Sigmoid colon (tissue), 7 donors: Measurements from ENCODE around the gene CELSR2. TPM values are rescaled to one million over a fixed set of nuclear protein-coding genes. Genes with fewer than 3 reads are reported as not detected.

Experiments
- DNase-seq: peaks from one replicate; pipeline ENCODE4 v3.0.0-alpha.2; 2019
- H3K27ac ChIP-seq, 4 donors: fragments of 200-600 bp; sonication (generic); one replicate each; pipeline ENCODE4 v1.5.1; 2016 to 2019; ENCODE audit warnings: mild to moderate bottlenecking in 1 of 4
- H3K27me3 ChIP-seq, 3 donors: fragments of 200-600 bp; sonication (generic); one replicate each; pipeline ENCODE4 v1.5.1; 2019; ENCODE audit warnings: mild to moderate bottlenecking in 1 of 3
- H3K36me3 ChIP-seq, 4 donors: fragments of 200-600 bp; sonication (generic); one replicate each; pipeline ENCODE4 v1.5.1; 2016 to 2019
- H3K4me1 ChIP-seq, 4 donors: fragments of 200-600 bp; sonication (generic); one replicate each; pipeline ENCODE4 v1.5.1; 2017 to 2019
- H3K4me3 ChIP-seq, 4 donors: fragments of 200-600 bp; sonication (generic); one replicate each; pipeline ENCODE4 v1.5.1; 2017 to 2019; ENCODE audit warnings: mild to moderate bottlenecking in 2 of 4, moderate library complexity in 1 of 4
- H3K9me3 ChIP-seq, 4 donors: fragments of 200-600 bp in 3 of 4; sonication (generic) in 3 of 4; one replicate each; pipeline versions ENCODE4 v1.5.1 to v1.6.1; 2013 to 2019
- EP300 ChIP-seq, 4 donors: sonication (generic); formaldehyde crosslinking; IDR thresholded peaks; one replicate each; pipeline ENCODE4 v1.6.1; 2017; ENCODE audit warnings: antibody characterized with exemption in 4 of 4
- POLR2A ChIP-seq, 2 donors: fragments of 450-650 bp; IDR thresholded peaks; one replicate each; pipeline ENCODE4 v1.6.1; 2016; ENCODE audit warnings: antibody characterized with exemption in 2 of 2, mild to moderate bottlenecking in 2 of 2, moderate library complexity in 2 of 2
- POLR2AphosphoS5 ChIP-seq, 4 donors: sonication (generic); formaldehyde crosslinking; IDR thresholded peaks; one replicate each; pipeline ENCODE4 v1.6.1; 2017; ENCODE audit warnings: antibody characterized with exemption in 4 of 4
- WGBS, 2 donors: extraction: QIAGEN DNeasy Blood & Tissue Kit; methylation state at CpG; one replicate each; pipeline ENCODE4 v1.1.7; 2013; 5-methylcytosine and 5-hydroxymethylcytosine counted together
- intact Hi-C: fragments of 100-400 bp; cut with DNase I; formaldehyde crosslinking; loops from one replicate; pipeline ENCODE4 v1.15.1; 2023
- polyA plus RNA-seq, 3 donors: library from polyadenylated mRNA; stranded (reverse); fragments of 200-250 nt; gene quantifications; one replicate each; pipeline ENCODE4 v1.2.3, GENCODE V29; 2013
- total RNA-seq, 4 donors: library from RNA; depleted of rRNA; stranded (reverse); fragments of >200 nt; gene quantifications; one replicate each; pipeline ENCODE4 v1.1.0, GENCODE V29; 2016
- TF ChIP-seq, protein P1 (sequence below), 4 experiments: fragments of 450-650 bp in 3 of 4; fragments of 200-600 bp in 1 of 4; IDR thresholded peaks; one replicate each; pipeline ENCODE4 v1.5.1; 2016 to 2019; ENCODE audit warnings: antibody characterized with exemption in 4 of 4, mild to moderate bottlenecking in 3 of 4, moderate library complexity in 2 of 4
- donor health status: healthy with polysubstance abuse.
- donor health status: Bipolar disorder and iron deficiency.
- donor health status: healthy.

The CELSR2 gene
- total and polyA plus RNA-seq, 7 donors = under 0.01 to 10.8 (median 3.6) TPM

DNA sequence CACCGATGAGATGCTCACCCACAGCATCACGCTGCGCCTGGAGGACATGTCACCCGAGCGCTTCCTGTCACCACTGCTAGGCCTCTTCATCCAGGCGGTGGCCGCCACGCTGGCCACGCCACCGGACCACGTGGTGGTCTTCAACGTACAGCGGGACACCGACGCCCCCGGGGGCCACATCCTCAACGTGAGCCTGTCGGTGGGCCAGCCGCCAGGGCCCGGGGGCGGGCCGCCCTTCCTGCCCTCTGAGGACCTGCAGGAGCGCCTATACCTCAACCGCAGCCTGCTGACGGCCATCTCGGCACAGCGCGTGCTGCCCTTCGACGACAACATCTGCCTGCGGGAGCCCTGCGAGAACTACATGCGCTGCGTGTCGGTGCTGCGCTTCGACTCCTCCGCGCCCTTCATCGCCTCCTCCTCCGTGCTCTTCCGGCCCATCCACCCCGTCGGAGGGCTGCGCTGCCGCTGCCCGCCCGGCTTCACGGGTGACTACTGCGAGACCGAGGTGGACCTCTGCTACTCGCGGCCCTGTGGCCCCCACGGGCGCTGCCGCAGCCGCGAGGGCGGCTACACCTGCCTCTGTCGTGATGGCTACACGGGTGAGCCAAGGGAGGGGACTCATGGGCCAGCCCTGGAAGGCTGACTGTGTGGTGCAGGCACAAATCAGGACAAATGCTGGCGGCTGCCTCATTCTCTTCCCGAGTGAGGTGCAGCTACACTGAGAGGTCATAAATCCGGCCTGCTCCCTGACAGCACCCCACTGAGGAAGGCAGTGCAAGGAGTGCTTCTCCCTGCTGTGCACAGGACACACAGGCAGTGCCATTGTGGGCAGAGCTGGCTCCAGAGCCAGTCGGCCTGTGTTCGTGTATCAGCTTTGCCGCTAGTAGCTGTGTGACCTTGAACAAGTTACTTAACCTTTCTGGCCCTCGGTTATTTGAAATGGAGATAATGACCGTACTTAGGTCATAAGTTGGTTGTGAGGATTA, 9.4 kb downstream of the CELSR2 start:
- intact Hi-C loops = no loop called here
- no peak overlapping the region for H3K27ac ChIP-seq
- H3K36me3 ChIP-seq = peaks cover 0 to 12% (median 4%) of the 10 kb centered on the region in 4 donors
- DNase-seq = no peak
- H3K4me1 ChIP-seq = peaks cover 0 to 25% (median 23%) of the 10 kb centered on the region in 4 donors
- H3K4me3 ChIP-seq = no peak overlapping the region
- H3K9me3 ChIP-seq = no peaks in the 10 kb centered on the region
- H3K27me3 ChIP-seq = no peaks in the 10 kb centered on the region
- 95% methylated on average over 69 of the region's 69 CpGs for WGBS, 2 donors
- TF ChIP-seq POLR2A (IDR thresholded peaks at IDR 0.05) (no peak), EP300 (IDR thresholded peaks at IDR 0.05) (no peak), POLR2AphosphoS5 (IDR thresholded peaks at IDR 0.05) (no peak)
- TF ChIP-seq, protein P1, sequence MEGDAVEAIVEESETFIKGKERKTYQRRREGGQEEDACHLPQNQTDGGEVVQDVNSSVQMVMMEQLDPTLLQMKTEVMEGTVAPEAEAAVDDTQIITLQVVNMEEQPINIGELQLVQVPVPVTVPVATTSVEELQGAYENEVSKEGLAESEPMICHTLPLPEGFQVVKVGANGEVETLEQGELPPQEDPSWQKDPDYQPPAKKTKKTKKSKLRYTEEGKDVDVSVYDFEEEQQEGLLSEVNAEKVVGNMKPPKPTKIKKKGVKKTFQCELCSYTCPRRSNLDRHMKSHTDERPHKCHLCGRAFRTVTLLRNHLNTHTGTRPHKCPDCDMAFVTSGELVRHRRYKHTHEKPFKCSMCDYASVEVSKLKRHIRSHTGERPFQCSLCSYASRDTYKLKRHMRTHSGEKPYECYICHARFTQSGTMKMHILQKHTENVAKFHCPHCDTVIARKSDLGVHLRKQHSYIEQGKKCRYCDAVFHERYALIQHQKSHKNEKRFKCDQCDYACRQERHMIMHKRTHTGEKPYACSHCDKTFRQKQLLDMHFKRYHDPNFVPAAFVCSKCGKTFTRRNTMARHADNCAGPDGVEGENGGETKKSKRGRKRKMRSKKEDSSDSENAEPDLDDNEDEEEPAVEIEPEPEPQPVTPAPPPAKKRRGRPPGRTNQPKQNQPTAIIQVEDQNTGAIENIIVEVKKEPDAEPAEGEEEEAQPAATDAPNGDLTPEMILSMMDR (IDR thresholded peaks at IDR 0.05) = no peak

DNA sequence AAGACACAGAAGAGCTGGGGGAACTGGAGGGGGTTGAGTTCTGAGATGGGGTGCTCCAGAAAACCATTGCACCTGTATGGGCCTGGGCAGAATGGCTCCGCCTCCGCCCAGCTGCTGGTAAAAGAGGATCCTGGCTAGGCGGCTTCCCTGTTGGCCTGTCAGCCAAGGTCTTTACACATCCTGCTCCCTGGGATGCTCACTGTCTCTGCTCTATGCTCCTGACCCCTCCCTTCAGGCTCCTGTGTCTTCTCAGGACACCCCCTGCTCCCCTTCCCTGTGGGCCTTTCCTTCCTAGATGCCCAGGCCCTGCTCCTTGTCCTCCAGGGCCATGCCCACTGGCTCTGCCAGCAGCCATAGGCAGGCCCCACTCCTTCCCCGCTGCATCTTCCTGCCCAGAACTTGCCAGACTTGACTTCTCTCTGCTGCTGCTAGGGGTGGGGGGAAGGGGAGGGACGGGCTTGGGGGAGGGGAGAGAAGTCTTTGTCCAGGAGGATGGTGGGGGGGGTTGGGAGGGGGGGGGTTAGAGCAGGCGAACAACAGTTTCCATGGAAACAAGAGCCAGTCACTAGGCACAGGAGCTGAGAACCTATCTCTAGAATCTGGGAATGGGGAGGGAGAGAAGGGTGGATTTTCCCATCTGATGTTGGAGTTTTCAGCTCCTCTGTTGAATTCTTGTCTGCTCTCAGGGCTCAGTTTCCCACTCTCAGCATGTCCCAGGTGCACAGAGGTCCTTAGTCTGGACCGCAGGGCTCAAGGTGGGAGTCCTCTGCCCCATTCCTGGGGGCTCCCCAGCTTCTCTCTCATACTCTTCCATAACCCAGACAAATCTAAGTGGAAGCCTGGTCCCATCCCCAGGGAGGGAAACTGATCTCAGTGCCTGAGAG, 10.6 kb downstream of the CELSR2 start:
- no peak for TF ChIP-seq POLR2AphosphoS5 (IDR thresholded peaks at IDR 0.05)
- TF ChIP-seq POLR2A (IDR thresholded peaks at IDR 0.05) = no peak
- TF ChIP-seq, protein P1 (IDR thresholded peaks at IDR 0.05) = no peak
- TF ChIP-seq EP300 (IDR thresholded peaks at IDR 0.05) = no peak
- H3K9me3 ChIP-seq = no peaks in the 10 kb centered on the region
- WGBS, 2 donors = 77 to 83% methylated on average over 7 of the region's 7 CpGs
- peaks cover 0 to 20% (median 4%) of the 10 kb centered on the region in 4 donors for H3K36me3 ChIP-seq
- intact Hi-C loops = no loop called here
- DNase-seq = no peak
- no peaks in the 10 kb centered on the region for H3K27me3 ChIP-seq
- H3K4me3 ChIP-seq = no peak overlapping the region
- H3K27ac ChIP-seq = no peak overlapping the region
- H3K4me1 ChIP-seq = peaks cover 0 to 16% (median 11%) of the 10 kb centered on the region in 4 donors

DNA sequence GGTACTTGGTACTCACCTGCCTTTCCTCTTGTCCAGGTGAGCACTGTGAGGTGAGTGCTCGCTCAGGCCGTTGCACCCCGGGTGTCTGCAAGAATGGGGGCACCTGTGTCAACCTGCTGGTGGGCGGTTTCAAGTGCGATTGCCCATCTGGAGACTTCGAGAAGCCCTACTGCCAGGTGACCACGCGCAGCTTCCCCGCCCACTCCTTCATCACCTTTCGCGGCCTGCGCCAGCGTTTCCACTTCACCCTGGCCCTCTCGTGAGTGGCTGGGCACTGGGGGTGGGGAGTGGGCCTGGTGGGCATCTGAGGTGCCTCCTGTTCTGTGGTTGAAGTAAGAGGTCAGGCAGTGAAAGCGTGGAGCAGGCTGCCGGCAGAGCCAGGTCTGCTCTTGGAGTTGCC, 11.7 kb downstream of the CELSR2 start:
- H3K27me3 ChIP-seq = no peaks in the 10 kb centered on the region
- H3K36me3 ChIP-seq = peaks cover 0 to 29% (median 4%) of the 10 kb centered on the region in 4 donors
- DNase-seq = no peak
- intact Hi-C loops = no loop called here
- no peak overlapping the region for H3K27ac ChIP-seq
- H3K9me3 ChIP-seq = no peaks in the 10 kb centered on the region
- 91 to 94% methylated on average over 16 of the region's 16 CpGs for WGBS, 2 donors
- TF ChIP-seq EP300 (IDR thresholded peaks at IDR 0.05) (no peak), POLR2A (IDR thresholded peaks at IDR 0.05) (no peak), POLR2AphosphoS5 (IDR thresholded peaks at IDR 0.05) (no peak)
- TF ChIP-seq, protein P1 (IDR thresholded peaks at IDR 0.05) = no peak
- peaks cover 0 to 9% (median 2%) of the 10 kb centered on the region in 4 donors for H3K4me1 ChIP-seq
- H3K4me3 ChIP-seq = no peak overlapping the region

- 91 to 92% methylated on average over 6 of the region's 6 CpGs for WGBS, 2 donors
- H3K27me3 ChIP-seq = no peaks in the 10 kb centered on the region
- peaks cover 0 to 9% (median 2%) of the 10 kb centered on the region in 4 donors for H3K4me1 ChIP-seq
- H3K9me3 ChIP-seq = no peaks in the 10 kb centered on the region
- intact Hi-C loops = no loop called here
- TF ChIP-seq POLR2A (IDR thresholded peaks at IDR 0.05) = no peak
- no peak for TF ChIP-seq EP300 (IDR thresholded peaks at IDR 0.05)
- TF ChIP-seq, protein P1 (IDR thresholded peaks at IDR 0.05) = no peak
- no peak for TF ChIP-seq POLR2AphosphoS5 (IDR thresholded peaks at IDR 0.05)
- no peak overlapping the region for H3K27ac ChIP-seq
- no peak overlapping the region for H3K4me3 ChIP-seq
- no peak for DNase-seq
- peaks cover 0 to 31% (median 4%) of the 10 kb centered on the region in 4 donors for H3K36me3 ChIP-seq
Observed at GRCh38 chr1:109261578-109261977, 12.2 kb downstream of the CELSR2 start.
